Activated CD8-positive, alpha-beta memory T cell treated with anti-CD3 and anti-CD28 coated beads, Interleukin-2, amount 50 U/mL, for 1 hour (primary cell): Measurements from ENCODE around the gene ADTRP.

Source experiments
- DNase-seq: peaks from one replicate; pipeline ENCODE4 v3.0.0-alpha.2; 2020; ENCODE audit errors: extremely low read depth

The ADTRP gene, protein sequence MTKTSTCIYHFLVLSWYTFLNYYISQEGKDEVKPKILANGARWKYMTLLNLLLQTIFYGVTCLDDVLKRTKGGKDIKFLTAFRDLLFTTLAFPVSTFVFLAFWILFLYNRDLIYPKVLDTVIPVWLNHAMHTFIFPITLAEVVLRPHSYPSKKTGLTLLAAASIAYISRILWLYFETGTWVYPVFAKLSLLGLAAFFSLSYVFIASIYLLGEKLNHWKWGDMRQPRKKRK

DNA sequence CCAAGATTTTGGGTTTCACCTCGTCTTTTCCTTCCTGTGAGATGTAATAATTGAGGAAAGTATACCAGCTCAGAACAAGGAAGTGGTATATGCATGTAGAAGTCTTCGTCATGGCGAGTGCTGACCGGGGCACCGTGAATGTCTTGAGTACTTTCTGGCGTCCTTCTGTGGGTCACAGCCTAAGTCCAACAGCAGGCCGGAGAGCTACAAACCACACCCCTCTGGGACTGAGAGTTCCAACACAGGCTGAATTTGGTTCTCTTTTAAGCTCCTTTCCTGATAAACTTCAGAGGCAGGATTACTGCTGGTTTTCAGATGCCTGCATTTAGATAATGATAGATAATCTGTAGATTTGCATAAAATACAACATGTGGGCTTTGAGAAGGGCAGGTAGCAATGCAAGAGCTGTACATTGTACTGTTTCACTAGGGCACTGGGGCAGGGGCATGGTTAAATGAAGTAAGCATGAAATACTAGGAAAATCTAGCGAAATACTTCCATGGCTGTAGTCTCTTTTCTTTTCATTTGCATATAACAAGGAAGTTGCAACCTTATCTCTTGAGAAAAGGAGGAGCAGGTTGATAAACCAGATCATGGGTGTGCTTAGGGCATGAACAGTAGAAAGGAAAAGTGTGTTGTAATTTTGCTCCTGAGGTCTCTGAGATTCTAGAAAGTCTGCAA lies at the start of gene ADTRP:
TSS of gene ADTRP (minus strand) at position 156 of the 681 bp plus-strand sequence. CDS start at position 112, 44 bp downstream.
- DNase-seq = no peak

DNA sequence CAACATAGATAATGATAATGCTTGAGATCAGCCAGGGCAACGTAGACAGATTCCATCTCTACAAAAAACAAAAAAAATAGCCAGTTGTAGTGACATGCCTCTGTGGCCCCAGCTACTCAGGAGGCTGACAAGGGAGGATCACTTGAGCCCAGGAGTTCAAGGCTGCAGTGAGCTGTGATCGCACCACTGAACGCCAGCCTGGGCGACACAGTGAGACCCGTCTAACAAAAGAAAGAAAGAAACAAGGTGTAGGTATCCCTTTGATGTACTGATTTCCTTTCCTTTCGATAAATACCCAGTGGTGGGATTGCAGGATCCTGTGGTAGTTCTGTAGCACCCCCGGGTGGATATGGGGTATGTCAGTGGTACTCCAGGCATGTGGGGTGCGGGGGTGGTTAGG lies 48.2 kb upstream of the ADTRP start:
- DNase-seq = no peak

DNA sequence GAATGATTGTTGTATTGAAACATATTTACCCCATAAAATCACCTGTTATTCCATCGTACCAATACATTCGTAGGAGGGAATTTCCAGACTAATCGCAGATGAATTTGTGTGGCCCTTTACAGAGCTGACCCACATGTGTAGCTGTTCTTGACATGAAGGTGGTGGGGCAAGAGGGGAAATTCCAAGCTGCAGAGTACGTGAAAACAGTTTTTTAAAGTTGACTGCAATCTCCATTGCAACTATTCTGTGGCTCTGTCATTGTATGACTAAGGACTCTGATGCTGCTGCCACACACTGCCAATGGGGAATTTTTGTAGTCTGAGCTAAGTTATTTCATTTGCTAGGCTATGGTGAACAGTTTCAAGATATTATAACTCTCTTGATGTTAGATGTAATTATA lies 46.4 kb upstream of the ADTRP start:
- DNase-seq = no peak

DNA sequence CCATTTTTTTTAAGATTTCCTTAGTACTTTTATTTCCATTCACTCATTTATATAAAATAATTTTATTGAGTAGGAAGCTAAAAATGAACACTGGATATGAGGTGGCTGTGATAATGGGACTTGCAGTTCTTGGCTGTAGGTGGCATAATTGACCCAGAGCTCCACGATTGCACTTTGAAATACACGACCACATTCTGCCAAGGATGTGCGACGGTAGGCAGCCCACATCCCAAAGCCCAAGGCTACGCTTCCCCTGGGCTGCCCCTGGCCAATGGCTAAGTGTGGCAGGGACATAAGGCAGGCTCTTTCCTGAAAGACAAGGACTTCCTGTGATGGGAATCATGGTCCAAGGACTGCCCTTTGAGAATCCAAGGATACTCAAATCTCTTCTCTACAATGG lies 43.7 kb upstream of the ADTRP start:
- no peak for DNase-seq

DNA sequence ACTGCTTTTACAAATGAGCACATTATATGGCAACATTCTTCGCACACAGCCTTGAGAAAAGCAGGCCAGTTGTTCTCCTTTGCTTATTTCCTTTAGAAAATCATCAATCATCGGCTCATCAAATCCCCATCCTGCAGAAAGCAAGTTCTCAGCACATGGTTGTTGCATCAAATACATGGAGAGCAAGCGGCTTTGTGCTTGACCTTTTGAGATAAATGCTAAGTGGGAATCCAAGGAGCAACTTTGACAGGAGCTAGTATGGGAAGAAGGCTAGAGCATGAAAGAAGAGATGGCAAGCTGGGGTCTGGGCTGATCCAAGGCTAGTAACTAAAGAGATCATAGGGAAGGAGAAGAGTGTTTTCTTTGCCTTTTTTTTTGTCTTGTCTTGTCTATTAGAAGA lies 43.2 kb upstream of the ADTRP start:
- no peak for DNase-seq

DNA sequence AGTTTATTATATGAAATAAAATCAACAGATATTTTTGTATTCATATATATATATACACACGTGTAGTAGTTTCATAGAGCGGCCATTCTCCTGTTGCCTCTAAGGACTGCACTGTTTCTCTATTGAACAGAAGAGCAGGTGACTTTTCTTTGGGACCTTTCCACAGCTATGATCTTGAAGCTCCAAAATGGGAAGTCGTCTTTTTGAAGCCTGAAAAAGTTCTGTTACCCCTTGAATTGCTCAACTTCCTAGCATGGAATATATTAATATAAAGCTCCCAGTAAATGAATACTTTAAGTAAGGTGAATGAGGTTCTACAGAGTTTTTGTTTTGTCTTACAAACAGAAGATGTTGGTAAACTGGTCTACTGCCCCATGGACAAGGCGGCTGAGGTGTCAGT lies 42.2 kb upstream of the ADTRP start:
- no peak for DNase-seq

- DNase-seq = no peak
These were observed 40.9 kb upstream of the ADTRP start for GRCh38 chr6:11819486-11819885.

DNA sequence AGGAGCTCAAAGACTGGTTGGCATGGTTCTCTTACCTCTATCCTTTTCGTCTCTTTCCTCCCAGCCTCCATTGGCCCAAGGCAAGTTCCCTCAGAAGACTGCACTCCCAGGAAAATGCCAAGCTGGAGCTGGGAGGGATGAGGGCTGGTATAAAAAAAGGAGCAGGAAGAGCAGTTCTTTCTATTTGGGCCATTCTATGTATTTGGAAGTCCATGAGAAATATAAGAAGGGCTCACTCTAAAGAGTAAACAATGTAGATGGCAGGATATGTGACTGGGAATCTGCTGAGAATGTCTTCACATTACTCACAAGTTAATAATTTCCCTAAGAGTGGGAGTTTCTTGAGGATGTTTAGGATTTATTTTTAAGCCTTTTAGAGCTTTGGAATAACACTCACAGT lies 36.6 kb upstream of the ADTRP start:
- DNase-seq = no peak

DNA sequence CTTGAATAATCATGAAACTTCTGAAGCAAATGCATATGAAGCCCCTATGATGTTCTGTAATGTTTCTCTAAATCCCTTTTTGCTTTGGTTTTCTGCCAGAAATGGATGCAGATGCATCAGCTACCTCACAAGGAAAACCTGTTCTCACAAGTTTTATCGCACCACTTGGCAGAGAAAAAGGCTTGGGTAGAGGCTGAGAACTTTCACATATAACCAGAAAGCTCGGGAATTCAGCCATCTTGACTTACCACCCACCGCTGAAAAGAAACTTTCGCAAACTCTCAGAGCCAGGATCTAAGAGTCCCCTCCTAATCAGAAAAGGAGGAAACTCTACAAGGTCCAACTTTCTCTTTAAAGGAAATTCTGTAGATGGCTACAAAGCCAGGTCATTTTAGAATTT lies 36.2 kb upstream of the ADTRP start:
- no peak for DNase-seq

DNA sequence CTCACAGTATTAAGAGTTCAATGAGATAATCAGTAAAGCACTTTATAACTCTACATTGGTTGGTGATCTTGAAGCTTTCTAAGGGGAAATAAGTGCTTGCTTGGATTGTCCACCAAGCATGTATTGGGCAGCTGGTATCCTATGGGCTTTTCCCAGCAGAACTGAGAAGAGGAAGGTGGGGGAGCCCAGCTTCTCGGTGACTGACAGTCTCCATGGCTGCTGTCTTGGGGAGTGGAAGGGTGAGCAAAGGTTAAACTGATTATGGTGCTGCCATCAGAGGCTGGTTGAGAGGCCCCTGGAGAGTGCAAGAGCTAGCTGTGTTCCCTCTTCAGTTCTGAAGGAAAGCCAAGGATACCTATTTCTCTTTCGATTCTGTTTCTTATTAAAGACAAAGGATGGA lies 35.5 kb upstream of the ADTRP start:
- DNase-seq = no peak

DNA sequence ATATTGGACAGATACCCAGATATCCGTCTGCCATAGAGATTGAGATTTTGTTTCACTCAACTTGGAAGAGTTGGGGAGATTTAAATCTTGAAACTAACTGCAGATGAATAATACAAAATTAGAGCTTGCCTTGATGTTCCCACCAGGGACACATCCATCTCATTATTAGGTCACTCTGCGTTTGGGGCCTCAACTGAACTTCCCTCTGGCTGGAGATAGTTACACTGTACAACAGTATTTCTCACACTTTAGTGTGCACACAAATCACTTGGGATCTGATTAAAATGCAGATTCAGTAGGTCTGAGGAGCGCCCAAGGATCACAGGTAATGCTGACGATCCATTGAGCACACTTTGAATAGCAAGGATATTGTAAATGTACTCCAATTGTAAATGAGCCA lies 35.0 kb upstream of the ADTRP start:
- no peak for DNase-seq

DNA sequence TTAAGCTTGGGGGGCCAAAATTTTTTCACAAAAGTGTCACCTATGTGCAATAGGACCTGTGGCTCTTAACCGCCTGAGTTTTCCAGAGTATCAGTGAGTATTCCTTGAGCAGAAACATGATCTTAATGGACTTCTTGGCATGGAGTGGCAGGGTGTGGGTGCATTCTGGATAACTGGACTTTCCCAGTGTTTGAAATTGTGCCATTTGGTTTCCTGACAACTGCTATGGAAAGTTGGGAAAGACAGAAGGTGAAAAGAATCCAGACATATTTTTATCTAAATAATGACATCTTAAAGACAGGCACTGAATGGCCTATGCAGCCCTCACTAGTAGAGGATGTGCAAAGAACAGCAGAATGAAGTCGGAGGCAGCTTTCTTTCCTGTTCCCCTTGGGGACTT lies 34.3 kb upstream of the ADTRP start:
- no peak for DNase-seq

GRCh38 chr6:11812439-11812838 lies 33.8 kb upstream of the ADTRP start:
- no peak for DNase-seq

DNA sequence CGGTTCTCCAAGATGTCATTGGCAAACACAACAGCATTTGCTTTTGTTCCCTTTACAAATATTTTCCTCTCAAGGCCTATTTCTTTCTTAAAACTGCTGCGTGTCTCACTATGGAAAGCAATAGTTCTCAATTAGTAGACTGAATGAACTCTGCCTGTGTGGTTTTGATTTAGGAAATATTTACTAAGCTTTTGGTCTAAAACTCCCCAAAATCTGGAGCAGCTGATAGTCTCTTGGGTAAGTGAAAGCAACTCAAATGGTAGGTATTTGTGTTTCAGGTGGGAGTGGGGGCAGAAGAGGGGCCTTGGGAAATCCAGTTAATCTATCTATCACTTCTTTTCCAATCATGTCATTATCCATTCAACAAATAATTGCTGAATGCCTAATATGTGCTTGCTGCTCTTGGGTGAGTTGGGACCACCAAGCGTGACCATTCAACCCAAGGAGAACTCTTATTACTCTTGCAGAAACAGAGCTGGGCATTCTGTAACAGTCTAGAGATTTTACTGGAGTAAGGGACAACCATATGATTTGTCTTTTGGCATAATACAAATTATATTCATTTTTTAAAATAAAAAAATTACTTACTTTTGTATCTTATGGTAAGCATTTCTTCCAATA lies 33.2 kb upstream of the ADTRP start:
- no peak for DNase-seq

DNA sequence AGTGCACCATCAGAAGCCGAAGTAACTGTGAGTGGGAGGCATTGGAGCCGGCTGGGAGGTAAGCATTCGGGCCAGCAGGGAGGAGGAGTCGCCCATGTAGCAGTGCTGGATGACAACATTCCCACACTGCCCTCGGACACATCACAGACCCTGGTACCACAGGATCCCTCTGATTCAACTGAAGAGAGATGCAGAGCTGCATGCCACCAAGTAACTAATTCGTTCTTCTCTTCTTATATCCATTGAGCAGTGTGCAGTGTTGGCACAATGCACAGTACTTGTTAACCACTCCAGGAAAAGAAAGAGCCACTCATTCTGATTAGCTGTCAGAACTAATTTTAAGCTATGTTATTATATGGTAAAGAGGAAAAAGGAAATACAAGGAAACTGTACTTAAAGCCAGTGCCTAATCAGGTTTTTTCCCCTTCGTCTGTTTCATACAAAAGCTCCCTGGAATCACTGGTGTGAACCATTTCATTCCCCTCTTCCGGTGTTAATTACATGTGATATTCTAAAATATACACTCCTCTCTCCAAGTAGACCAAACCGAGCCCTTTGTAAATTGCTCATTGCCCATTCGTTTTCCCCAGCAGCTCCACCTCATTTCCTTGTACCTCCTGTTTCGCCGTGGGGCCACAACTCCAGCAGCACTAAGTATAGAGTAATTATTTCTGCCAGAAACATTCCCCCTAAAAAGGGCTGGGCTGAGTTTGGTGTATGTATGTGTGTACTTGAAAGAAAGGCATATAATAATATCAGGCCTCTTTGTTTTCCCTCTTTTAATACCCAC lies 32.4 kb upstream of the ADTRP start:
- DNase-seq = no peak

DNA sequence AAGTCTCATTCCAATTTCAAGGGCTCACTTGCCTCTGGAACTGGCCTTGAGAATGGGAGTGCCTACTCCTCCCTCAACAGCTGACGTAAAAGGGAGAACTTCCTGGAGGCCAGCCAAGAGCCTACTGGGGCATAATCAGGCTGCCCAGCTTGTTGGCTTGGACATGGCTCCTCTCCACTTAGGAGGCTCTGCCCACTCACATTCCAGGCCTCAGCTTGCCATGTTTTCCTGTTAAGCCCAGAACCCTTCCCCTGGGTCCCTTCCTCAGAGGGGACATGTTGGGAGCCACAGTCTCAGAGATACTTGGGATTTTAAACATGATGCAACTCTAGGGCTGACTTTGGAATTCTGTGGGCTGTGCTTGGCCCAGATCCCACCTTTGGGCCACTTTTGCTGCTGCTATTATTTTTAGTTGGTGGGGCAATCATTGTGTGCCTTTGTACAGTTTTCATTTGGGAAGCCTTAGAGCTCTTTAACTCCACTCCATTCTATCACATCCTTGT lies 31.5 kb upstream of the ADTRP start:
- DNase-seq = no peak

- no peak for DNase-seq
These were observed 29.5 kb upstream of the ADTRP start for GRCh38 chr6:11808054-11808453.

GRCh38 chr6:11806561-11807317 lies 28.1 kb upstream of the ADTRP start:
- no peak for DNase-seq

- no peak for DNase-seq
These were observed 26.9 kb upstream of the ADTRP start for GRCh38 chr6:11805259-11806053.

DNA sequence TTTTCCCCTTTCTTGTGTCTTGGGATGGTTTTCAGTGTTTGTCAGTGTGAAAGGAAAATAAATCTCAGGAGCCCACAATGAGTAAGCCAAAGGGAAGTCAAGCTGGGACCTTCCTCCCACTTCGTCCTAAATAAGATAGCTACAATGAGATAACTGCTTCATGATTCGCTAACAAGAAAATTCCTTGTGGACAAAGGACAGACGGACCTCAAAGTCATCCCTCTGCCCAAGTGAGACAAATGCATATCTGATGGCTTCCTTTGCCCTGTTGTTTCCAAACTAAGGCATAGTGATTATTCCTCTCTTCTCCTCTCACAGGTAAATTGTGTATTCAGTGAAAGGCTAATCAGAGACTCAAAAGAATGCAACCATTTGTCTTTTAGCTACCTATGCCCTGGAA lies 26.1 kb upstream of the ADTRP start:
- no peak for DNase-seq

DNA sequence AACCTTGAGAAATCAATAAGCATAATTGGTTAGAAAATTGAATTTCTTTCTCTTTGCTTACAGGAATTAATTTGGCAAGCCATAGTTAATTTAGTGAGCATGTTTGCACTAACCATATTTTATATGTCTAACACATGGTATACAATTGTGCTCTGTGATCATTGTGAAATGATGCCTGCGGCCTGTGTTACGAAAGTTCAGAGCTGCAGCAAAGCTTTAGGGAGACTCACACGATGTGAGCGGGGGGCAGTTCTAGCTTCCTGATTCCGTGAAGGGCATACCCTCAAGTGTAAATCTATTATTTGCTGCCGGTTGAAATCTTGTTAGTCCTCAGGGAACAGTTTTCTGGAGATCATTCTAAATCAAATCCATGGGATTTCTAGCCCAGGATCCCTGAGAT lies 25.5 kb upstream of the ADTRP start:
- no peak for DNase-seq
